GDM1 (cell line): ENCODE data around the gene ICAM1.
"Not testable (repeated sequence)": the region's sequence is repeated elsewhere in the genome, so short reads cannot be mapped to it uniquely, and the experiment has no call there.

ENCODE experiments used
- DNase-seq: peaks from one replicate; lab custom pipeline; 2025; lab: John Stamatoyannopoulos, UW

Gene ICAM1

DNA sequence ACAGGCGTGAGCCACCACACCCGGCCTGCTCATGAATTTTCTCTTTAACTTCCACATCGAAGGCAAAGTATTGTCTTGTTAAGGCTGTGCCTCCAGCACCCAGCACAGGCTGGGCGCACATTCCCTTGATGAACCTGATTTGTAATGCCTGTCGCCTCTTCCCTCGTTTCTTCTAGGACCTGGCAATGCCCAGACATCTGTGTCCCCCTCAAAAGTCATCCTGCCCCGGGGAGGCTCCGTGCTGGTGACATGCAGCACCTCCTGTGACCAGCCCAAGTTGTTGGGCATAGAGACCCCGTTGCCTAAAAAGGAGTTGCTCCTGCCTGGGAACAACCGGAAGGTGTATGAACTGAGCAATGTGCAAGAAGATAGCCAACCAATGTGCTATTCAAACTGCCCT lies 3.7 kb downstream of the ICAM1 start:
- DNase-seq: no peak

GRCh38 chr19:10277795-10278589 lies 7.1 kb downstream of the ICAM1 start:
- DNase-seq: no peak

DNA sequence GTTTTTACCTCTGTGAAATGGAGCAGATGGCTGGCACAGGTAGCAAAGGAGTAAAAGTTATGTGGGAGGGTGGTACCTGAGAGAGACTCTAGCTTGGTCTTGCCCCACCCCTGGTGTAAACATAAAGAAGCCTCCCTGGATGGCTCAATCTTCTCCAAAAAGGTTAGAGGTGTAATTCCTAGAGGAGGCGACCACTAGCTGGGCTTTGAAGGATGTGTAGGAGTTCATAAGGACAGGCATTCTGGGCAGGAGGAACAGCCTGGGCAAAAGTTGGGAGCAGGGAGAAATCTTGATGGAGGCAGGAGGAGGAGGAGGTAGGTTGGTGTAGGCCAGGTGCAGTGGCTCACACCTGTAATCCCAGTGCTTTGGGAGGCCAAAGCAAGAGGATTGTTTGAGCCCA lies 8.0 kb downstream of the ICAM1 start:
- DNase-seq: no peak

DNA sequence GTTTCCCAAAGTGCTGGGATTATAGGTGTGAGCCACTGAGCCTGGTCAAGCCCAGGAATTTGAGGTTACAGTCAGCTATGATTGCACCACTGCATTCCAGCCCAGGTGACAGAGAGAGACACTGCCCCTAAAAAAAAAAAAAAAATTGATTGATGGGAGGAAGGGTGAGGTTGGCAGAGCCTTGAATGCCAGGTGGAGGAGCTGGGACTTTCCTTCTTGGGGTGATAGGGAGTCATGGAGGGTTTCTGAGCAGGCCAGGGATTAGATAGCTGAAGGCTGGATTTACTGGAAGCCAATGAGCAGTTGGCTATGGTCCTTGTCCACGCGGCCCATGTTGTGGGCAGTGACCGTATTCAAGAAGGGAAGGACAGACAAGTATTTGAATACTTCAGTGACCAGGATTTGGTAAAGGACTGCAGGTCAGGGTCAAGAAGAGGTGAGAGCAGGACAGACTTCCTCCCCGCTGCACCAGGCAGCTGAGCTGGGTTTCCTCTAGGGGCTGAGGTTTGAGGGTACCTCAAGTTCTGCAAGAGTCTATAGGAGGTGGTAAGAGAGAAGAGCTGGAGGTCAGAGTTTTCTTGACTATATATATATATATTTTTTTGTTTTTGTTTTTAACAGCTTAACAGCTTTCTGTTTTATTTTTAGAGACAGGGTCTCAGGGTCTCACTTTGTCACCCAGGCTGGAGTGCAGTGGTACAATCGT lies 9.0 kb downstream of the ICAM1 start:
- peak; percentile 32 for DNase-seq

- not testable (repeated sequence) for DNase-seq
Observed at GRCh38 chr19:10282043-10282442, 11.1 kb downstream of the ICAM1 start.

DNA sequence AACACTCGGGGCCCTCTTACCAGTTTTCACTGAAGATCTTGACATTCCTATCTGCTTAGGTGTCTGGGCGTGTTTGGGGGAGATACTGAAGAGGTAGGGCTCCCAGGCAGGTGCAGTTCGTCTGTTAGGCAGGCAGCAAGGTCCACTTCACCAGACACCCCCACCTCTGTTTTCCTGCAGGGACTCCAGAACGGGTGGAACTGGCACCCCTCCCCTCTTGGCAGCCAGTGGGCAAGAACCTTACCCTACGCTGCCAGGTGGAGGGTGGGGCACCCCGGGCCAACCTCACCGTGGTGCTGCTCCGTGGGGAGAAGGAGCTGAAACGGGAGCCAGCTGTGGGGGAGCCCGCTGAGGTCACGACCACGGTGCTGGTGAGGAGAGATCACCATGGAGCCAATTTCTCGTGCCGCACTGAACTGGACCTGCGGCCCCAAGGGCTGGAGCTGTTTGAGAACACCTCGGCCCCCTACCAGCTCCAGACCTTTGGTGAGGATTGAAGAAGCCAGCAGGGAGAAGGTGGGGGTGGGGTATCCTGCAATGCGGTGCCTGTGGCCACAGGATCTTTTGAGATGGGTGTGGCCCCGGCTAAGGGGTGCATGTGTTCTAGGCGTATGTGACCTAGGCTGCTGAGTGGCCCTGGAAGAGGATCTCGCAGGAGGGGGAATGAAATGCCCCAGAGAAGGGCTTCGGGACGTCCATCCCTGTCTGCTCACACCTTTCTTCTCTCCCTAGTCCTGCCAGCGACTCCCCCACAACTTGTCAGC lies 12.6 kb downstream of the ICAM1 start:
- DNase-seq: no peak

- no peak for DNase-seq
Observed at GRCh38 chr19:10284065-10284959, 13.4 kb downstream of the ICAM1 start.

GRCh38 chr19:10284960-10285278 lies 14.0 kb downstream of the ICAM1 start:
- no peak for DNase-seq

DNA sequence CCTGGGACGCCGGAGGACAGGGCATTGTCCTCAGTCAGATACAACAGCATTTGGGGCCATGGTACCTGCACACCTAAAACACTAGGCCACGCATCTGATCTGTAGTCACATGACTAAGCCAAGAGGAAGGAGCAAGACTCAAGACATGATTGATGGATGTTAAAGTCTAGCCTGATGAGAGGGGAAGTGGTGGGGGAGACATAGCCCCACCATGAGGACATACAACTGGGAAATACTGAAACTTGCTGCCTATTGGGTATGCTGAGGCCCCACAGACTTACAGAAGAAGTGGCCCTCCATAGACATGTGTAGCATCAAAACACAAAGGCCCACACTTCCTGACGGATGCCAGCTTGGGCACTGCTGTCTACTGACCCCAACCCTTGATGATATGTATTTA lies 14.5 kb downstream of the ICAM1 start:
- DNase-seq: peak; percentile 51

- peak; percentile 59 for DNase-seq
Observed at GRCh38 chr19:10286803-10287737, 16.1 kb downstream of the ICAM1 start, which contains the start of gene ICAM4. TSS of gene ICAM4 (plus strand) at chr19:10286955. CDS start at chr19:10287013, 58 bp downstream.

GRCh38 chr19:10288662-10289166 lies 17.8 kb downstream of the ICAM1 start:
- peak; percentile 76 for DNase-seq

DNA sequence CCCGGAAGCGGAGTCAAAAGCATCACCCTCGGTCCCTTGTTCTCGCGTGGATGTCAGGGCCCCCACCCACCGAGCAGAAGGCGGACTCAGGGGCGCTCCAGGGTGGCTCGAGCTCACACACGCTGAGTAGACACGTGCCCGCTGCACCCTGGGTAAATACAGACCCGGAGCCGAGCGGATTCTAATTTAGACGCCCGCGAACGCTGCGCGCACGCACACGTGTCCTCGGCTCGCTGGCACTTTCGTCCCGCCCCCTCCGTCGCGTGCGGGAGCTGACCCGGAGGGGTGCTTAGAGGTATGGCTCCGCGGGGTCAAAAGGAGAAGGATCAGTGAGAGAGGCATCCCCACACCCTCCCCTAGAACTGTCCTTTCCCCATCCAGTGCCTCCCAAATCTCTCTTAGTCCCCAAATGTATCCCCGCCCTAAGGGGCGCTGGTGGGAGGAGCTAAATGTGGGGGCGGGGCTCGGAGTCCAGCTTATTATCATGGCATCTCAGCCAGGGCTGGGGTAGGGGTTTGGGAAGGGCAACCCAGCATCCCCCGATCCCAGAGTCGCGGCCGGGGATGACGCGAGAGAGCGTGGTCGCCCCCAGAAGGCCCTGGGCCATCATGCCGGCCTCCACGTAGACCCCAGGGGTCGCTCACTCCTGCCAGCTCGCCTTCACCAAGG lies 18.4 kb downstream of the ICAM1 start:
- DNase-seq: peak; percentile 86

- DNase-seq: no peak
Observed at GRCh38 chr19:10289836-10290356, 19.0 kb downstream of the ICAM1 start, which contains the start of gene ICAM5. TSS of gene ICAM5 (plus strand) at chr19:10289952. CDS start at chr19:10290044, 92 bp downstream.

- no peak for DNase-seq
Observed at GRCh38 chr19:10290357-10290875, 19.5 kb downstream of the ICAM1 start.

- DNase-seq: peak; percentile 56
Observed at GRCh38 chr19:10290876-10291553, 20.1 kb downstream of the ICAM1 start.

DNA sequence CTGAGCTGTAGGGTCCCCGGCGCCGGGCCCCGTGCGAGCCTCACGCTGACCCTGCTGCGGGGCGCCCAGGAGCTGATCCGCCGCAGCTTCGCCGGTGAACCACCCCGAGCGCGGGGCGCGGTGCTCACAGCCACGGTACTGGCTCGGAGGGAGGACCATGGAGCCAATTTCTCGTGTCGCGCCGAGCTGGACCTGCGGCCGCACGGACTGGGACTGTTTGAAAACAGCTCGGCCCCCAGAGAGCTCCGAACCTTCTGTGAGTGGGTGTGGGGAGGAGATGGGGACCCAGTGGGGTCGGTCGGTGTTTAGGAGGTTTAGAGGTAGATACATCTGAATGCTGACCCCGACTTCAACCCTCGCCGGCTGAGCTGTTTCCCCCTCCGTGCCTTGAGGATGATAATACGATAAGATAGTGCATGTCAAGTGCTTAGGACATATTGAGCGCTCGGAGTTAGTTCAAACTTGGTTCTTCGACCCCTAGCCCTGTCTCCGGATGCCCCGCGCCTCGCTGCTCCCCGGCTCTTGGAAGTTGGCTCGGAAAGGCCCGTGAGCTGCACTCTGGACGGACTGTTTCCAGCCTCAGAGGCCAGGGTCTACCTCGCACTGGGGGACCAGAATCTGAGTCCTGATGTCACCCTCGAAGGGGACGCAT lies 20.8 kb downstream of the ICAM1 start:
- DNase-seq: no peak

- DNase-seq: no peak
Observed at GRCh38 chr19:10292206-10292788, 21.4 kb downstream of the ICAM1 start.
